H1 (cell line): Measurements from ENCODE around the gene CPNE4. TPM values are rescaled to one million over a fixed set of nuclear protein-coding genes. Genes with fewer than 3 reads are reported as not detected.

Experiments
- CTCF ChIA-PET: fragments of 300-600 bp; sonication (Branson Sonifier 250); formaldehyde crosslinking; loops from one replicate; lab custom pipeline; 2021; ENCODE audit not compliant: partially characterized antibody; lab: Charles Lee
- POLR2A ChIA-PET: fragments of 300-600 bp; sonication (Branson Sonifier 250); formaldehyde crosslinking; loops from one replicate; lab custom pipeline; 2021; ENCODE audit warnings: inconsistent platforms; ENCODE audit not compliant: partially characterized antibody; lab: Charles Lee
- DNase-seq, 2 experiments: peaks; one replicate each; pipeline versions ENCODE4 v3.0.0 to v3.0.0-alpha.2; 2010 to 2022; ENCODE audit warnings: low spot score in 2 of 2, low read depth in 1 of 2, mixed read lengths in 1 of 2
- FAIRE-seq: peaks from 2 replicates; lab custom pipeline; 2011; peaks lifted over from hg19 to GRCh38; lab: Jason Lieb, UNC
- H2AFZ ChIP-seq: 2 replicates; pipeline ENCODE4 v1.8.1; 2012; ENCODE audit warnings: low read length, inconsistent platforms
- H2AK5ac ChIP-seq: 2 replicates; pipeline ENCODE4 v1.6.1; 2013; ENCODE audit warnings: low read depth, low read length
- H2BK120ac ChIP-seq: replicated peaks from 2 replicates; pipeline ENCODE3; 2013; ENCODE audit warnings: low read depth, low read length, inconsistent platforms
- H2BK12ac ChIP-seq: 2 replicates; pipeline ENCODE4 v1.6.1; 2013; ENCODE audit warnings: low read depth, low read length
- H2BK15ac ChIP-seq: 2 replicates; pipeline ENCODE4 v1.6.1; 2013; ENCODE audit warnings: low read length
- H2BK20ac ChIP-seq: 2 replicates; pipeline ENCODE4 v1.6.1; 2013; ENCODE audit warnings: low read length
- H2BK5ac ChIP-seq: 2 replicates; pipeline ENCODE4 v1.6.1; 2013; ENCODE audit warnings: low read depth, low read length
- H3K14ac ChIP-seq: 2 replicates; pipeline ENCODE4 v1.6.1; 2013; ENCODE audit warnings: inconsistent platforms; ENCODE audit not compliant: insufficient read length
- H3K18ac ChIP-seq: 2 replicates; pipeline ENCODE4 v1.6.1; 2013; ENCODE audit warnings: low read length; ENCODE audit errors: extremely low read depth
- H3K23ac ChIP-seq: 2 replicates; pipeline ENCODE4 v1.6.1; 2013; ENCODE audit warnings: inconsistent platforms; ENCODE audit not compliant: insufficient read length
- H3K23me2 ChIP-seq: 2 replicates; pipeline ENCODE4 v1.6.1; 2013; ENCODE audit warnings: low read depth, low read length
- H3K27ac ChIP-seq: 2 replicates; pipeline ENCODE4 v1.6.1; 2011; ENCODE audit warnings: low read depth, low read length, inconsistent platforms
- H3K27me3 ChIP-seq, 4 experiments: replicated peaks in 1 of 4; 1 replicate in 1 of 4; 2 replicates in 3 of 4; pipeline versions ENCODE4 v1.6.1 to v1.8.1; 2011 to 2013; ENCODE audit warnings: low read length in 3 of 4, mild to moderate bottlenecking in 3 of 4, inconsistent platforms in 2 of 4, mixed read lengths in 2 of 4, moderate library complexity in 1 of 4; ENCODE audit not compliant: control insufficient read depth in 3 of 4, insufficient read depth in 3 of 4; ENCODE audit errors: extremely low read depth in 1 of 4
- H3K36me3 ChIP-seq, 4 experiments: 2 replicates each; pipeline versions ENCODE4 v1.6.1 to v1.8.1; 2011 to 2013; ENCODE audit warnings: mild to moderate bottlenecking in 4 of 4, low read length in 3 of 4, moderate library complexity in 2 of 4, control low read depth in 1 of 4, inconsistent platforms in 1 of 4; ENCODE audit not compliant: insufficient read depth in 4 of 4, control insufficient read depth in 2 of 4
- H3K4ac ChIP-seq: replicated peaks from 2 replicates; pipeline ENCODE3; 2013; ENCODE audit warnings: low read length, low read depth, mixed read lengths, inconsistent platforms; ENCODE audit not compliant: insufficient read length
- H3K4me1 ChIP-seq, 4 experiments: replicated peaks in 1 of 4; 1 replicate in 1 of 4; 2 replicates in 3 of 4; pipeline versions ENCODE4 v1.6.1 to v1.8.1; 2011 to 2013; ENCODE audit warnings: low read length in 3 of 4, inconsistent platforms in 2 of 4, mixed read lengths in 1 of 4; ENCODE audit not compliant: insufficient read depth in 4 of 4, control insufficient read depth in 3 of 4
- H3K4me2 ChIP-seq, 2 experiments: 2 replicates each; pipeline versions ENCODE4 v1.6.1 to v1.8.1; 2011 to 2013; ENCODE audit warnings: low read depth in 2 of 2, low read length in 2 of 2, control low read depth in 1 of 2, inconsistent platforms in 1 of 2, mild to moderate bottlenecking in 1 of 2; ENCODE audit not compliant: insufficient read depth in 1 of 2
- H3K4me3 ChIP-seq, 4 experiments: fragments of 200-600, 300-600 bp in 1 of 4; sonication (generic), shearing (Covaris generic), sonication (Bioruptor Twin) in 1 of 4; 2 replicates each; pipeline versions ENCODE4 v1.5.1 to v1.8.1; 2011 to 2016; ENCODE audit warnings: low read length in 4 of 4, low read depth in 3 of 4, control low read depth in 2 of 4, inconsistent platforms in 2 of 4, mild to moderate bottlenecking in 2 of 4, mixed read lengths in 1 of 4, moderate library complexity in 1 of 4; ENCODE audit not compliant: insufficient read depth in 2 of 4; ENCODE audit errors: extremely low read depth in 1 of 4
- H3K56ac ChIP-seq: replicated peaks from 2 replicates; pipeline ENCODE3; 2013; ENCODE audit warnings: low read depth, mild to moderate bottlenecking, mixed read lengths, low read length, inconsistent platforms; ENCODE audit not compliant: insufficient read length
- H3K79me1 ChIP-seq: 2 replicates; pipeline ENCODE4 v1.6.1; 2013; ENCODE audit warnings: low read depth, low read length, control low read depth
- H3K79me2 ChIP-seq, 2 experiments: 2 replicates each; pipeline versions ENCODE4 v1.6.1 to v1.8.1; 2012 to 2013; ENCODE audit warnings: low read length in 2 of 2, mild to moderate bottlenecking in 2 of 2, inconsistent platforms in 1 of 2; ENCODE audit not compliant: insufficient read depth in 2 of 2, control insufficient read depth in 1 of 2
- H3K9ac ChIP-seq, 4 experiments: replicated peaks in 1 of 4; 1 replicate in 1 of 4; 2 replicates in 3 of 4; pipeline versions ENCODE4 v1.6.1 to v1.8.1; 2011 to 2013; ENCODE audit warnings: low read depth in 3 of 4, low read length in 3 of 4, control low read depth in 2 of 4, mild to moderate bottlenecking in 2 of 4, moderate library complexity in 2 of 4, inconsistent platforms in 1 of 4; ENCODE audit errors: extremely low read depth in 1 of 4
- H3K9me3 ChIP-seq, 2 experiments: 2 replicates each; pipeline versions ENCODE4 v1.6.1 to v1.8.1; 2012 to 2013; ENCODE audit warnings: mild to moderate bottlenecking in 2 of 2, moderate library complexity in 2 of 2, control low read depth in 1 of 2, inconsistent platforms in 1 of 2, low read depth in 1 of 2, low read length in 1 of 2, mixed read lengths in 1 of 2; ENCODE audit not compliant: insufficient read depth in 2 of 2
- H4K20me1 ChIP-seq, 2 experiments: replicated peaks in 1 of 2; 2 replicates each; pipeline versions ENCODE3 to v1.8.1; 2011 to 2013; ENCODE audit warnings: inconsistent platforms in 2 of 2, low read length in 2 of 2, mild to moderate bottlenecking in 1 of 2; ENCODE audit not compliant: insufficient read depth in 2 of 2, control insufficient read depth in 1 of 2
- H4K5ac ChIP-seq: 2 replicates; pipeline ENCODE4 v1.6.1; 2013; ENCODE audit warnings: low read length, low read depth, mixed read lengths, inconsistent platforms; ENCODE audit not compliant: insufficient read length
- H4K8ac ChIP-seq: 2 replicates; pipeline ENCODE4 v1.8.0; 2013; ENCODE audit warnings: mild to moderate bottlenecking, moderate library complexity, low read length, inconsistent platforms; ENCODE audit not compliant: insufficient read depth; ENCODE audit errors: extremely low read depth
- H4K91ac ChIP-seq: replicated peaks from 2 replicates; pipeline ENCODE3; 2013; ENCODE audit warnings: low read length, mixed read lengths, inconsistent platforms; ENCODE audit not compliant: insufficient read length
- ASH2L ChIP-seq: fragments of 200-600, 300-600 bp; sonication (generic); IDR thresholded peaks from one replicate; pipeline ENCODE4 v1.7.1; 2017; ENCODE audit warnings: low read length
- BRCA1 ChIP-seq: IDR thresholded peaks from 2 replicates; pipeline ENCODE4 v1.6.1; 2012; ENCODE audit warnings: low read depth, low read length, improper control_type of control experiment
- CBX5 ChIP-seq: fragments of 300-800, 300-1000 bp; sonication (generic); IDR thresholded peaks from 2 replicates; pipeline ENCODE4 v1.7.1; 2016; ENCODE audit warnings: antibody characterized with exemption, low read length, low read depth
- CHD2 ChIP-seq: IDR thresholded peaks from 2 replicates; pipeline ENCODE4 v1.6.1; 2012; ENCODE audit warnings: low read length, improper control_type of control experiment
- CREB1 ChIP-seq: IDR thresholded peaks from 2 replicates; pipeline ENCODE4 v1.6.1; 2012; ENCODE audit warnings: inconsistent platforms
- EP300 ChIP-seq, 2 experiments: IDR thresholded peaks; 1 replicate in 1 of 2; 2 replicates in 1 of 2; pipeline ENCODE4 v1.6.1; 2011 to 2012; ENCODE audit warnings: low read depth in 2 of 2, low read length in 2 of 2, mild to moderate bottlenecking in 2 of 2, borderline replicate concordance in 1 of 2, inconsistent platforms in 1 of 2, moderate library complexity in 1 of 2
- KDM5A ChIP-seq: fragments of 200-600 bp; IDR thresholded peaks from 2 replicates; pipeline ENCODE4 v1.7.1; 2012; ENCODE audit warnings: mild to moderate bottlenecking, low read length, inconsistent platforms, mixed read lengths
- NANOG ChIP-seq: IDR thresholded peaks from 2 replicates; pipeline ENCODE4 v1.6.1; 2011; ENCODE audit warnings: low read length, low read depth, mild to moderate bottlenecking, inconsistent platforms; ENCODE audit not compliant: insufficient read depth, poor library complexity, severe bottlenecking
- PHF8 ChIP-seq: fragments of 200-600 bp; sonication (generic); conservative IDR thresholded peaks from 2 replicates; pipeline ENCODE4 v1.7.1; 2012; ENCODE audit warnings: low read depth, mild to moderate bottlenecking, inconsistent platforms, low read length, moderate library complexity
- POLR2A ChIP-seq, 2 experiments: IDR thresholded peaks; 1 replicate in 1 of 2; 2 replicates in 1 of 2; pipeline ENCODE4 v1.6.1; 2011; ENCODE audit warnings: low read depth in 2 of 2, low read length in 2 of 2, mild to moderate bottlenecking in 2 of 2; ENCODE audit errors: control extremely low read depth in 1 of 2
- RAD21 ChIP-seq, 2 experiments: IDR thresholded peaks in 1 of 2; conservative IDR thresholded peaks in 1 of 2; 2 replicates each; pipeline ENCODE4 v1.6.1; 2011; ENCODE audit warnings: low read depth in 2 of 2, low read length in 2 of 2, improper control_type of control experiment in 1 of 2, inconsistent platforms in 1 of 2, mild to moderate bottlenecking in 1 of 2, moderate library complexity in 1 of 2
- RNF2 ChIP-seq: fragments of 200-900, 300-1000 bp; sonication (generic); IDR thresholded peaks from 2 replicates; pipeline ENCODE4 v1.7.1; 2016; ENCODE audit warnings: borderline replicate concordance, low read depth, mild to moderate bottlenecking, antibody characterized with exemption, low read length; ENCODE audit not compliant: poor library complexity, severe bottlenecking; ENCODE audit errors: missing control alignments
- SP2 ChIP-seq: IDR thresholded peaks from 2 replicates; pipeline ENCODE4 v1.6.1; 2012; ENCODE audit warnings: mild to moderate bottlenecking, low read length, inconsistent platforms
- WGBS, 2 experiments: shearing (Covaris generic) in 1 of 2; methylation state at CpG; one replicate each; pipeline versions ENCODE4 v1.1.6 to v1.1.7; 2013 to 2015; ENCODE audit warnings: low lambda C conversion rate in 2 of 2, mixed read lengths in 2 of 2, inconsistent platforms in 1 of 2, low coverage in 1 of 2, missing lambda C conversion rate in 1 of 2; ENCODE audit not compliant: insufficient replicate concordance in 2 of 2, insufficient coverage in 1 of 2, insufficient read length in 1 of 2; ENCODE audit errors: extremely low coverage in 1 of 2, missing lambda C conversion rate in 1 of 2; 5-methylcytosine and 5-hydroxymethylcytosine counted together
- polyA plus RNA-seq, 7 experiments: library from polyadenylated mRNA; depleted of rRNA in 3 of 7; stranded (reverse) in 5 of 7; unstranded in 2 of 7; fragments of >200 nt in 5 of 7; fragments of 200-250 nt in 2 of 7; gene quantifications; 1 replicate in 5 of 7; 2 replicates in 1 of 7; 4 replicates in 1 of 7; pipeline versions ENCODE4 v1.2.1 to v1.2.3, GENCODE V29; 2011 to 2013; ENCODE audit warnings: missing spikeins in 2 of 7, mixed read lengths in 2 of 7
- total RNA-seq: library from RNA; stranded (reverse); fragmentation: NEBNext Ultra II Directional; extraction: Animal tissue kit (Norgen Biotek cat#: 25700); gene quantifications from 2 replicates; pipeline ENCODE4 v1.2.1, GENCODE V29; 2021

Gene CPNE4
- total and polyA plus RNA-seq, 2 of the 8 experiments (the other 6 are each of a cell fraction or from before 2014, with no cell fraction given), result 0.82 to 3.8 TPM

DNA sequence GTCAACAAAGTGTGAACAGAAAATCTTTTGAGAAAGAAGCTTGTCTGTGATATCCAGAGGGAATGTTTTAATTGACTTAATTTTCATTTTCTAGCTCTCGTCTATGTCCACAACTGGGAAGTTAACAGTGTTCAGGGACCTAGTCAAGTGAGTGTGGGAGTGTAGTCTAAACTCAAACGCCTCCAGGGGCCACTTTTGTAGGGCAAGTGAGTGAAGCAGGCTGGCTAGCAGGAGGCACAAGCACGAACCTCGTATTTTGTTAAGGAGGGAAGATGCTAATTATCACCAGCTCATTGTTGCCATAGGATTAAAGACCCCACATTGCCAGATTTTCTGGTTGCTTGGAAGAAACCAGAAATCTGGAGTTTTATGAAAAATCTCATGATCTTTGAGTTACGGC, 135.8 kb downstream of the CPNE4 start:
- Histone ChIP-seq H4K8ac (no peak overlapping the region), H2BK120ac (no peak overlapping the region), H3K4ac (no peak overlapping the region), H4K5ac (no peak overlapping the region), H2BK5ac (no peak overlapping the region), H2BK12ac (no peak overlapping the region), H3K23ac (no peak overlapping the region), H2BK20ac (no peak overlapping the region), H2AK5ac (no peak overlapping the region), H4K20me1 (no peaks in the 10 kb centered on the region), H2BK15ac (no peak overlapping the region), H3K14ac (no peak overlapping the region), H3K27me3 (peaks cover 0 to 1% (median 0%) of the 10 kb centered on the region in 4 experiments; a peak in 1 of 7 replicates), H3K18ac (no peak overlapping the region), H3K56ac (no peak overlapping the region), H3K27ac (no peak overlapping the region), H3K79me2 (no peaks in the 10 kb centered on the region), H3K23me2 (no peaks in the 10 kb centered on the region), H3K4me2 (no peak overlapping the region), H3K9me3 (no peaks in the 10 kb centered on the region), H2AFZ (no peak overlapping the region), H3K79me1 (no peaks in the 10 kb centered on the region), H4K91ac (no peak overlapping the region), H3K36me3 (no peaks in the 10 kb centered on the region), H3K9ac (no peak overlapping the region), H3K4me1 (peaks cover 0 to 5% (median 0%) of the 10 kb centered on the region in 4 experiments; a peak in 1 of 7 replicates), H3K4me3 (no peak overlapping the region)
- DNase-seq (no peak), FAIRE-seq (no peak)
- ChIA-PET POLR2A (interaction anchor here (1.1 kb wide), 1 partner anchor 15 kb away, joined by 3 read pairs; no protein-coding TSS in a partner anchor), CTCF (interaction anchor here (0.6 to 1.2 kb wide), 3 partner anchors 10 to 131 kb away, joined by 3 to 5 read pairs (median 4); no protein-coding TSS in a partner anchor)
- TF ChIP-seq RNF2 (no peak), SP2 (no peak), POLR2A (IDR thresholded peaks at IDR 0.05; ENCODE audit: control extremely low read depth in 1 of 2, low read depth in 2 of 2, low read length in 2 of 2) (no peak), ASH2L (no peak), EP300 (IDR thresholded peaks at IDR 0.05; ENCODE audit: borderline replicate concordance in 1 of 2, low read depth in 2 of 2, low read length in 2 of 2) (no peak), RAD21 (IDR thresholded peaks at IDR 0.05 in 1 of 2, conservative IDR thresholded peaks at IDR 0.05 in 1 of 2; ENCODE audit: low read depth in 2 of 2, low read length in 2 of 2) (no peak), PHF8 (no peak), CHD2 (no peak), CBX5 (no peak), CREB1 (no peak), KDM5A (no peak), BRCA1 (no peak), NANOG (no peak)
- WGBS, 2 experiments, result 77% methylated on average over 5 of the region's 5 CpGs; no CpG with 5 or more reads in 1 of the 2 experiments
